Measurements from ENCODE around the gene SHISA2.
"Not testable (repeated sequence)": the region's sequence is repeated elsewhere in the genome, so short reads cannot be mapped to it uniquely, and the experiment has no call there.

SHISA2 gene

GRCh38 chr13:26051657-26052311 lies at the start of gene SHISA2:
SHISA2 (minus strand) TSS chr13:26052016; CDS start chr13:26050975, 1,041 bp downstream.
- H3K9ac ChIP-seq (ENCODE audit: low read length), result no peak within 1 kb of the TSS; the same call in 1 of the 2 replicates
- H3K4me2 ChIP-seq (ENCODE audit: low read depth, low read length), result peak within 1 kb of the TSS; percentile 60
- H3K27me3 ChIP-seq (replicated peaks; ENCODE audit: insufficient read depth, low read length), result no peaks in the 10 kb centered on the region
- H2AFZ ChIP-seq (ENCODE audit: low read length), result no peak within 1 kb of the TSS
- H3K79me2 ChIP-seq (ENCODE audit: low read length), result no peaks in the 10 kb centered on the region
- no peaks in the 10 kb centered on the region for H3F3A ChIP-seq (ENCODE audit: insufficient read depth, low read length)
- no peaks in the 10 kb centered on the region for H3K36me3 ChIP-seq (replicated peaks; ENCODE audit: insufficient read depth, low read length)
- DNase-seq, result peak; percentile 56
- TF ChIP-seq CTCF (IDR thresholded peaks at IDR 0.05; ENCODE audit: low read length), result no peak
- no peak for TF ChIP-seq EZH2 (optimal IDR thresholded peaks at IDR 0.05; ENCODE audit: low read depth, low read length)
- no peak for TF ChIP-seq EZH2phosphoT487 (IDR thresholded peaks at IDR 0.05; ENCODE audit: low read length)
- H3K4me1 ChIP-seq (ENCODE audit: low read length), result no peaks in the 10 kb centered on the region
- H3K4me3 ChIP-seq (ENCODE audit: low read length), result peak within 1 kb of the TSS; percentile 52
- H3K27ac ChIP-seq (ENCODE audit: low read length), result no peak within 1 kb of the TSS
- H4K20me1 ChIP-seq (ENCODE audit: insufficient read depth, low read length), result no peaks in the 10 kb centered on the region
- no peaks in the 10 kb centered on the region for H3K9me2 ChIP-seq (replicated peaks; ENCODE audit: insufficient read depth, low read length)
- H3K9me3 ChIP-seq (replicated peaks; ENCODE audit: insufficient read depth, low read length), result no peaks in the 10 kb centered on the region

- TF ChIP-seq CTCF (IDR thresholded peaks at IDR 0.05; ENCODE audit: low read length), result no peak
- TF ChIP-seq EZH2 (optimal IDR thresholded peaks at IDR 0.05; ENCODE audit: low read depth, low read length), result no peak
- TF ChIP-seq EZH2phosphoT487 (IDR thresholded peaks at IDR 0.05; ENCODE audit: low read length), result no peak
- no peaks in the 10 kb centered on the region for H3K27me3 ChIP-seq (replicated peaks; ENCODE audit: insufficient read depth, low read length)
- no peaks in the 10 kb centered on the region for H4K20me1 ChIP-seq (ENCODE audit: insufficient read depth, low read length)
- H3F3A ChIP-seq (ENCODE audit: insufficient read depth, low read length), result no peaks in the 10 kb centered on the region
- no peaks in the 10 kb centered on the region for H3K4me1 ChIP-seq (ENCODE audit: low read length)
- H2AFZ ChIP-seq (ENCODE audit: low read length), result no peak overlapping the region
- no peak overlapping the region for H3K4me3 ChIP-seq (ENCODE audit: low read length)
- H3K27ac ChIP-seq (ENCODE audit: low read length), result no peak overlapping the region
- H3K4me2 ChIP-seq (ENCODE audit: low read depth, low read length), result no peak overlapping the region
- H3K9me2 ChIP-seq (replicated peaks; ENCODE audit: insufficient read depth, low read length), result no peaks in the 10 kb centered on the region
- H3K36me3 ChIP-seq (replicated peaks; ENCODE audit: insufficient read depth, low read length), result no peaks in the 10 kb centered on the region
- no peaks in the 10 kb centered on the region for H3K9me3 ChIP-seq (replicated peaks; ENCODE audit: insufficient read depth, low read length)
- no peak for DNase-seq
- no peaks in the 10 kb centered on the region for H3K79me2 ChIP-seq (ENCODE audit: low read length)
- no peak overlapping the region for H3K9ac ChIP-seq (ENCODE audit: low read length)
Measured at GRCh38 chr13:26095846-26096610, 44.2 kb upstream of the SHISA2 start.

DNA sequence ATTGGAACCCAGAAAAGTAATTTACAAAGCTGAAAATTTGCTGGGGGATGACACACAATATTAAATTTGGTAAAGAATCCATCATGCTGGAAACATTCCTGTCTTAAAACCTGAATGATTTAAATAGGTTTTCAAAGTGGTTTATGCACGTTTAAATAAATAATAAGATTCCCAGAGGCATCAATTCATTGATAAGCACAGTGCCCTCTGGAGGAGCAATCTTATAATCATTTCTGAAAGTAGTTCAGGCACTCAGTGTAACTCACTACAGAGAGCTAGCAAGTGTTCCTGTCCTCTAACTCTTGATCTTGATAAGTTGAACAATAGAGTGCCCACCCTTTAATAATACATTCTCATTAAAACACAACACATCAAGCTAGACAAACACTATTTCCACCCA lies 43.5 kb upstream of the SHISA2 start:
- H2AFZ ChIP-seq (ENCODE audit: low read length), result no peak overlapping the region
- H3K4me2 ChIP-seq (ENCODE audit: low read depth, low read length), result no peak overlapping the region
- H3K9ac ChIP-seq (ENCODE audit: low read length), result no peak overlapping the region
- H3K27ac ChIP-seq (ENCODE audit: low read length), result no peak overlapping the region
- no peak for TF ChIP-seq EZH2 (optimal IDR thresholded peaks at IDR 0.05; ENCODE audit: low read depth, low read length)
- TF ChIP-seq EZH2phosphoT487 (IDR thresholded peaks at IDR 0.05; ENCODE audit: low read length), result no peak
- TF ChIP-seq CTCF (IDR thresholded peaks at IDR 0.05; ENCODE audit: low read length), result no peak
- no peak for DNase-seq
- H3K36me3 ChIP-seq (replicated peaks; ENCODE audit: insufficient read depth, low read length), result no peaks in the 10 kb centered on the region
- no peaks in the 10 kb centered on the region for H3K9me2 ChIP-seq (replicated peaks; ENCODE audit: insufficient read depth, low read length)
- H4K20me1 ChIP-seq (ENCODE audit: insufficient read depth, low read length), result no peaks in the 10 kb centered on the region
- H3K9me3 ChIP-seq (replicated peaks; ENCODE audit: insufficient read depth, low read length), result no peaks in the 10 kb centered on the region
- H3K4me3 ChIP-seq (ENCODE audit: low read length), result no peak overlapping the region
- no peaks in the 10 kb centered on the region for H3K4me1 ChIP-seq (ENCODE audit: low read length)
- no peaks in the 10 kb centered on the region for H3K27me3 ChIP-seq (replicated peaks; ENCODE audit: insufficient read depth, low read length)
- H3K79me2 ChIP-seq (ENCODE audit: low read length), result no peaks in the 10 kb centered on the region
- no peaks in the 10 kb centered on the region for H3F3A ChIP-seq (ENCODE audit: insufficient read depth, low read length)

DNA sequence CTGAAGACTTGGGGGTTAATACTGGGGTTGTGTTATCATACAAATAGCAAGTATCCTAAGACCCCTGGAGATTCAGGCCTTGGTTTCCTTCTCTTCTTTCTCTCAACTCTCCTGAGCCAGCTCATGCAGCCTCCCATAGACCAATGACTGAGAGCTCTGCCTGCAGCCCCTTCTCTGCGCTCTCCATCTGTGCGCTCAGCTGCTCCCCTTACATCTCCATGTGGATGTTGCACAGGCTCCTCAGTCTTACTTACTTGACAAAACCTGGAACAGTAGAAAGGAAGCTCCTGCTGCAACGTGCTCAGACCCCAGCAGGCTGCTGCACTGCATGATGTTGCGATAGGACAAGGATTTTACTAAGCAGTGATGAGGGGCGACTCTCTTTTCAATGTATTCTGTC lies 25.0 kb upstream of the SHISA2 start:
- H3K4me2 ChIP-seq (ENCODE audit: low read depth, low read length); H3K36me3 ChIP-seq (replicated peaks; ENCODE audit: insufficient read depth, low read length); H3F3A ChIP-seq (ENCODE audit: insufficient read depth, low read length); H3K9me2 ChIP-seq (replicated peaks; ENCODE audit: insufficient read depth, low read length); H3K27me3 ChIP-seq (replicated peaks; ENCODE audit: insufficient read depth, low read length); H3K4me1 ChIP-seq (ENCODE audit: low read length); H2AFZ ChIP-seq (ENCODE audit: low read length); H3K79me2 ChIP-seq (ENCODE audit: low read length); H4K20me1 ChIP-seq (ENCODE audit: insufficient read depth, low read length); H3K27ac ChIP-seq (ENCODE audit: low read length); H3K4me3 ChIP-seq (ENCODE audit: low read length); DNase-seq; H3K9me3 ChIP-seq (replicated peaks; ENCODE audit: insufficient read depth, low read length); H3K9ac ChIP-seq (ENCODE audit: low read length): not testable (repeated sequence)
